BLaER1 treated with 17β-estradiol and CSF1 and Interleukin-3, amounts not matched to agents 10 nM and 100 nM (cell line): Measurements from ENCODE around the gene MRAP2.

Source experiments
- H3K27ac ChIP-seq, 11 experiments: shearing (Covaris generic); formaldehyde crosslinking; 2 replicates each; pipeline ENCODE4 v1.8.1; 2022
- H3K27me3 ChIP-seq, 11 experiments: shearing (Covaris generic); formaldehyde crosslinking; 2 replicates each; pipeline ENCODE4 v1.8.1; 2022
- H3K36me3 ChIP-seq, 11 experiments: shearing (Covaris generic); formaldehyde crosslinking; 2 replicates each; pipeline ENCODE4 v1.8.1; 2022
- H3K4me1 ChIP-seq, 10 experiments: shearing (Covaris generic); formaldehyde crosslinking; 2 replicates each; pipeline ENCODE4 v1.8.1; 2022
- H3K4me2 ChIP-seq, 11 experiments: shearing (Covaris generic); formaldehyde crosslinking; 2 replicates each; pipeline ENCODE4 v1.8.1; 2022
- H3K4me3 ChIP-seq, 10 experiments: shearing (Covaris generic); formaldehyde crosslinking; 2 replicates each; pipeline ENCODE4 v1.8.1; 2022
- H3K9ac ChIP-seq, 11 experiments: shearing (Covaris generic); formaldehyde crosslinking; 2 replicates each; pipeline ENCODE4 v1.8.1; 2022
- H3K9me3 ChIP-seq, 11 experiments: shearing (Covaris generic); formaldehyde crosslinking; replicated peaks in 1 of 11; 2 replicates each; pipeline ENCODE4 v1.8.1; 2022
- H4K20me1 ChIP-seq, 11 experiments: shearing (Covaris generic); formaldehyde crosslinking; 2 replicates each; pipeline ENCODE4 v1.8.1; 2022
- Cebpa-rat ChIP-seq, 11 experiments: shearing (Covaris generic); IDR thresholded peaks; 2 replicates each; pipeline ENCODE4 v1.8.1; 2022

The MRAP2 gene

DNA sequence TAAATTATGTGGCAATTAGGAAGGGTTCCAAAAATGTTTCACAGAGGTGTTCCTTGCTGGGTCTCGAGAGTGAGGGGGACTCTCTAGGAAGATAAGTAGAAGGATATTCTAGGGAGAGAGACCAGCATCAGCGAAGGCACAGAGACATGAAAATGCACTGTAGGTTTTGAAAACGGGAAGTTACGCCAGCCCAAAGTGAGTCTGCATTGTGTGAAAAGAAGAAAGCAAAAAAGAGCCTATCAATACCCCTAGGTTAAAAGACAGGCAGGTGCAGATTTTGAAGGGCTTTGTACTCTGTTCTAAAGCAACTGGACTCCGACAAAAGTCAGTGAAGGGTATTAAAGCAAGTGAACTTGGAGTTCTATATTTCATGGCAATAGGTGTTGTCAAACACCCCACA is 25.7 kb upstream of the MRAP2 start:
- no peaks in the 10 kb centered on the region for H3K36me3 ChIP-seq
- no peaks in the 10 kb centered on the region for H3K9me3 ChIP-seq
- H4K20me1 ChIP-seq: no peaks in the 10 kb centered on the region
- H3K27me3 ChIP-seq: no peaks in the 10 kb centered on the region
- H3K4me3 ChIP-seq: no peak overlapping the region
- no peak overlapping the region for H3K9ac ChIP-seq
- no peak overlapping the region for H3K4me2 ChIP-seq
- H3K27ac ChIP-seq: no peak overlapping the region
- no peaks in the 10 kb centered on the region for H3K4me1 ChIP-seq
- TF ChIP-seq Cebpa-rat (IDR thresholded peaks at IDR 0.05): no peak

DNA sequence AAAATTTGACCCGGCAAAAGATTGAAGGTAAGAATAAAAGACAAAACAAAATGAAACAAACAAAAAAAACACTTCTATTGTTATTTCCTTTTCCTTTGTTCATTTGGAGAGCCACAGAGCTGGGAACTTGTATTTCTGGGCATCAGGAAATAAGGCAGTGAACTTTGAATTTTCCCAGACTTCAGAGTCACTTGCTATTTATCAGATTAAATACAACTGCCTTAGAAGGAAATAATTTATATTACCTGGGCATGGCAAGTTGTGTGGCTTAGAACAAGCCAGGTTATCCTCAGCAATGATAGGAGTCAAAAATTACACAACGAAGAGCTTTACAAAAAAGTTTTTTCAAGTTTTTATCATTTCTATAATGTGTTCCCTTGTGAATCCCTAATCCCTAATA is 20.2 kb upstream of the MRAP2 start:
- Histone ChIP-seq H3K4me2 (no peak overlapping the region), H3K27me3 (no peaks in the 10 kb centered on the region), H3K36me3 (no peaks in the 10 kb centered on the region), H3K4me1 (no peaks in the 10 kb centered on the region), H3K4me3 (no peak overlapping the region), H4K20me1 (no peaks in the 10 kb centered on the region), H3K9ac (no peak overlapping the region), H3K9me3 (no peaks in the 10 kb centered on the region), H3K27ac (no peak overlapping the region)
- TF ChIP-seq Cebpa-rat (IDR thresholded peaks at IDR 0.05): no peak

DNA sequence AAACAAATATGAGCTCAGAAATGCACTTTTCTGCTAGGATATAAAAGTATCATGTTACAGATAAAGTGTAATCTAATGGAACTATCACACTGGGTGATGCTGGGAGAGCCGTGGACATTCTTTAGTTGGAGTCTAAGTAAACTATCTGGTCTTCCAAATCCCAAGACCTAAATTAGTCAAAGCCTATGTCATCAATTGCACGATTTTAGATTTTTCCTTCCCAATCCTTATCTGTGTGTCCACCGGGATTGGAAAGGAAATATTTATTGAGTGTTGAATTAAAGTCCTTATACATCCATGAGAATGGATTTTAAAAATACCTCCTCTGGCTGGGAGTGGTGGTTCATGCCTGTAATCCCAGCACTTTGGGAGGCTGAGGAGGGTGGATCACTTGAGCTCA is 19.6 kb upstream of the MRAP2 start:
- Histone ChIP-seq H3K4me1 (no peaks in the 10 kb centered on the region), H4K20me1 (no peaks in the 10 kb centered on the region)
- no peak for TF ChIP-seq Cebpa-rat (IDR thresholded peaks at IDR 0.05)

DNA sequence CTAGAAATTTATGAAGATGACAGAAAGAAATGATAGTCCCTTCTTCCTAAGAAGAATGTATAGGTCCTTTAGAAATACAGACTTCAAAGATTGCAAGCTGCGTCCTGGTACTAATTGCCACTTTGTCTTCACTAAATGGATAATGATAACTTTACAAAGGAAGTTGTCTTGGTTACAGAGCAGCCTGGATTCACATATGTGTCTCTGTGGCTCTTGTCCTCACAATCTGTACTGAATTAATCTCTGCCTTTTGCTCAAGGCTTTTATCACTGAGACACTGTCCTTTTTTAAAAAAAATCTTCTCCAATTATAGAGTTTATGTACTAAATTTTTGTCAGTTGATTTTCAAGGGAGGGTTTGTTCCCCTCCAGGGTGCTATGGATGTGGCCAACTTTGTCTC is 17.5 kb upstream of the MRAP2 start:
- Histone ChIP-seq H3K4me1 (no peaks in the 10 kb centered on the region), H3K27ac (no peak overlapping the region), H3K27me3 (no peaks in the 10 kb centered on the region), H4K20me1 (no peaks in the 10 kb centered on the region), H3K9me3 (no peaks in the 10 kb centered on the region), H3K36me3 (no peaks in the 10 kb centered on the region), H3K4me3 (no peak overlapping the region), H3K9ac (no peak overlapping the region), H3K4me2 (no peak overlapping the region)
- no peak for TF ChIP-seq Cebpa-rat (IDR thresholded peaks at IDR 0.05)

More for the DNA sequence above, 19.6 kb upstream of the MRAP2 start:
- Histone ChIP-seq H3K9ac (no peak overlapping the region), H3K9me3 (no peaks in the 10 kb centered on the region), H3K4me2 (no peak overlapping the region), H3K36me3 (no peaks in the 10 kb centered on the region), H3K27me3 (no peaks in the 10 kb centered on the region), H3K27ac (no peak overlapping the region), H3K4me3 (no peak overlapping the region)

DNA sequence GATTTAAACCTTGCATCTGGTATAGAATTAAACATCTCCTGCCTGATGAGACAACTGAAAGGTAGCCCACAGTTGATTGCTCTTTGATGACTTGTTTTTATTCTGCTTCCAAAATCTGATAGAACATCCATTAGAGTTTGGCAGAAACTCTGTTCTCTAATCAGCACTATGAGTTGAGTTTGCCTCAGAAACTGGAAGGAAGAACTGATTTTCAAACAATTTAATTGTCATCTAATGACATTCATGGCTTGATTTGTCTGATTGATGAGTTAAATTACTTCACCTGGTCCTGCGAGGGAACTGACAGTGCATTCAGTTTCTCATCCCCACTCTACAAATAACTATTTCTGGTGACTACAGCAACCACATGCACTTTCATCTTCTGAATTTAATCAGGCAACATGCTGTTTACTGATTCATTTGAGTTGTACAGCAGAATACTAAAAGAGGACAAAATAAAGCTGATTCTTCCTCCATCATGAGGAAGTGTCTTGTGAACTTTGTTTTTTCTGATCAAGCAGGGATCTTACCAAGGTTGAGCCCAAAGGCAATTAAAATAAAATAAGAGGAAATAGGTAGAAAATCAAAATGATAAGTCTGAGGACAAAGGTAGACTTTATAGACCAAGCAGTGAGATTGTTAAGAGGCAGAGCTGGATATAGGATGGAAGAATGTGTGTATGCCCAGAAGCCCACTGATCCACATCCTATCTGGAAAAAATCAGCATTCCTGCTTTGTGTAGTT is 15.7 kb upstream of the MRAP2 start:
- Histone ChIP-seq H3K27ac (no peak overlapping the region), H3K4me3 (no peak overlapping the region), H3K4me1 (no peaks in the 10 kb centered on the region), H3K9ac (no peak overlapping the region), H3K27me3 (no peaks in the 10 kb centered on the region), H3K4me2 (no peak overlapping the region), H4K20me1 (no peaks in the 10 kb centered on the region), H3K36me3 (no peaks in the 10 kb centered on the region), H3K9me3 (no peaks in the 10 kb centered on the region)
- no peak for TF ChIP-seq Cebpa-rat (IDR thresholded peaks at IDR 0.05)

DNA sequence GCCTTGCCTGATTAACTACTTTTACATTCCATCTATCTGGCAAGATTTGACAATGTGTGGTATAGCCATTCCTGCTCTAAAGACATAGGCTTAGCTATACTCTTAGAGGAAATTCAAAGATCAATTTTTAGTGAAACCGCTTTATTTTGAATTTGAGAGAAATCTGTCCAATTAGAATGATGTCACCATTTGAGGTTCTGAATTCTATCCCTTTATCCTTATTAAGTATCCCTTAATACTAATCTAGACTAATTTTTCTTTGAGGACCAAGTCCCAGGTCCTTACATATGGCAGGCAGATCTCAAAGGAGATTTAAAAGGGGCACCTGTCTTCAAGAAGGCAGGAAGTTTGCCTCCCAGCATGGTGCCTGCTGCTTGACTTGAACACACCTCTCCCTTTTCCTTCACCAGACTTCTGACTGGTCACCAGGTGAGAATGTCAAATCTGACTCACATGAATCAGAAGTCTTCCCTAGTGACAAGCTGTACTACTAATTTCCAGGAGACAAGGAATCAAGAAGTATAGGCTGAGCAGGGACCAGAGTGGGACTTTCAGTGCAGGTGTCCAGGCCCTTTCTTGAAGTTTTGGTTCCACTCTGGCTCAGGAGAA is 15.0 kb upstream of the MRAP2 start:
- no peaks in the 10 kb centered on the region for H3K4me1 ChIP-seq
- no peak overlapping the region for H3K4me3 ChIP-seq
- H4K20me1 ChIP-seq: no peaks in the 10 kb centered on the region
- no peaks in the 10 kb centered on the region for H3K9me3 ChIP-seq
- TF ChIP-seq Cebpa-rat (IDR thresholded peaks at IDR 0.05): no peak
- H3K9ac ChIP-seq: no peak overlapping the region
- H3K27ac ChIP-seq: no peak overlapping the region
- H3K36me3 ChIP-seq: no peaks in the 10 kb centered on the region
- H3K4me2 ChIP-seq: no peak overlapping the region
- H3K27me3 ChIP-seq: no peaks in the 10 kb centered on the region

DNA sequence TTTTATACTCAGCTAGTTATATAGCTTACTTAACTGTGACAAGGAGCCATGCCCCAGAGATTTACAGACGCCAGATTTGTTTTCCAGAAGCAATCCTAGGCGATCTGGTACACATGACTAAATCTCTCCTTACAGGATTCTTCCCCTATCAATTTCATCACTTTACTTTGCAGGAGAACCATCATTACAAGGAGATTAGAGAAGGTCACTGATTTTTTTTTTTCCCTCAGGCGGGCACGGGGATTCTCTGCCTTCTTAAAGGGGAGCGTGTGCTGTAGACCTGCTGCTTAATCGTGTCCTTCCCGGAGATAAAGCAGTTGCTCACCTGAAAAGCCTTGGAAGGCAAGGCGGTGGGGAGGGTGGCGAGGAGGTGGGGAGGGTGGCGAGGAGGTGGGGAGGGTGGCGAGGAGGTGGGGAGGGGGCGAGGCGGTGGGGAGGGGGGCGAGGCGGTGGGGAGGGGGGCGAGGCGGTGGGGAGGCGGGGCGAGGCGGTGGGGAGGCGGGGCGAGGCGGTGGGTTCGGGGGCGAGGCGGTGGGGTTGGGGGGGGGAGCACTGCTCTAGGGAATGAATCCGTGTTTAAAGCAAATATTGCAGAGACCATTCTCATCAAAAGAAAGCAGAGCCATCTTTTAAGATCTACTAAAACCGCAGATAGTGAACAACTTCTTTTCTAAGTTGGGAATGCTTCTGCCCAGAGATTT is 14.3 kb upstream of the MRAP2 start:
- H3K4me1 ChIP-seq: no peaks in the 10 kb centered on the region
- no peak overlapping the region for H3K9ac ChIP-seq
- no peak overlapping the region for H3K4me3 ChIP-seq
- H3K27me3 ChIP-seq: no peaks in the 10 kb centered on the region
- no peak for TF ChIP-seq Cebpa-rat (IDR thresholded peaks at IDR 0.05)
- H4K20me1 ChIP-seq: no peaks in the 10 kb centered on the region
- H3K4me2 ChIP-seq: no peak overlapping the region
- no peak overlapping the region for H3K27ac ChIP-seq
- no peaks in the 10 kb centered on the region for H3K36me3 ChIP-seq
- no peaks in the 10 kb centered on the region for H3K9me3 ChIP-seq

DNA sequence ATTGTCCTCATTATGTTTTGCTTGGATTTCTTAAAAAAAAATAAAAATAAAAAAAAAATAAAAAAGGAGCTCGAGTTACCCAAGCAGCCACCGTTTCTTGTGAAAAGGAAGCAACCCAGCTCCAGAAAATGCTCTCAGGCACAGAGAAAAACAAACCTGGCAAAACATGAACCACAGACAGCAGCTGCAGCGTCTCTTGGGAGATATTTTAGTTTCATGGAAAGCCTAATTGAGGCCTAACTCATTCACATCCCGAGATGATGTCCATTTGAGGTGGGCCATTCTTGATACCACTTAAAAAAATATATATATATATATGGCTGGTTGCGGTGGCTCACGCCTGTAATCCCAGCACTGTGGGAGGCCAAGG is 13.7 kb upstream of the MRAP2 start:
- TF ChIP-seq Cebpa-rat (IDR thresholded peaks at IDR 0.05): no peak
- H4K20me1 ChIP-seq: no peaks in the 10 kb centered on the region
- no peak overlapping the region for H3K4me2 ChIP-seq
- peaks cover 0 to under 1% (median 0%) of the 10 kb centered on the region in 11 experiments; a peak in 1 of 22 replicates for H3K9me3 ChIP-seq
- no peak overlapping the region for H3K4me3 ChIP-seq
- no peak overlapping the region for H3K9ac ChIP-seq
- H3K27ac ChIP-seq: no peak overlapping the region
- no peaks in the 10 kb centered on the region for H3K4me1 ChIP-seq
- H3K27me3 ChIP-seq: no peaks in the 10 kb centered on the region
- no peaks in the 10 kb centered on the region for H3K36me3 ChIP-seq

DNA sequence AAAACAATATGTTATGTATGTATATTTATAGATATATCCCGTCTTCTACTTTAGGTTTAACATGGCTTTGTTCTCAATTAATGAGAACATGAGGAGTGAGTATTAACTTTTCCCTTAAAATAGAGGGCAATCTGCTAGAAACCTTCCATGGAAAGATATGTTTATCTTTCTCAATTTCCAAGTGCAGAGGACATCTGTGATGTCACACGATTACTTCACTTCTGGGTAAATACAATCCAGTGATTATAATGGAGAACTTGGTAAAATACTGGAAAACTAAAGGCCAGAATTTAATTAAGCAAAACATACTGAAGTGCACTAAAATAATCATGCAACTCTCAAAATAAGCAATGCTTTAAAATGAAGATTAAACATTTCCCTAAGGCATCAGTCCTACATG is 11.9 kb upstream of the MRAP2 start:
- Histone ChIP-seq H3K27ac (no peak overlapping the region), H3K4me3 (no peak overlapping the region), H3K27me3 (no peaks in the 10 kb centered on the region), H4K20me1 (no peaks in the 10 kb centered on the region), H3K36me3 (no peaks in the 10 kb centered on the region), H3K4me1 (no peaks in the 10 kb centered on the region), H3K9me3 (peaks cover 0 to 7% (median 0%) of the 10 kb centered on the region in 11 experiments; a peak in 2 of 22 replicates), H3K9ac (no peak overlapping the region), H3K4me2 (no peak overlapping the region)
- TF ChIP-seq Cebpa-rat (IDR thresholded peaks at IDR 0.05): no peak
